ENCODE data around the gene SNCA.

The SNCA gene

GRCh38 chr4:89704651-89705395 is 132.1 kb downstream of the SNCA start:
- no peak overlapping the region for H3K4me3 ChIP-seq (ENCODE audit: low read length)
- no peak for DNase-seq (ENCODE audit: low read depth)
- TF ChIP-seq, protein P1, sequence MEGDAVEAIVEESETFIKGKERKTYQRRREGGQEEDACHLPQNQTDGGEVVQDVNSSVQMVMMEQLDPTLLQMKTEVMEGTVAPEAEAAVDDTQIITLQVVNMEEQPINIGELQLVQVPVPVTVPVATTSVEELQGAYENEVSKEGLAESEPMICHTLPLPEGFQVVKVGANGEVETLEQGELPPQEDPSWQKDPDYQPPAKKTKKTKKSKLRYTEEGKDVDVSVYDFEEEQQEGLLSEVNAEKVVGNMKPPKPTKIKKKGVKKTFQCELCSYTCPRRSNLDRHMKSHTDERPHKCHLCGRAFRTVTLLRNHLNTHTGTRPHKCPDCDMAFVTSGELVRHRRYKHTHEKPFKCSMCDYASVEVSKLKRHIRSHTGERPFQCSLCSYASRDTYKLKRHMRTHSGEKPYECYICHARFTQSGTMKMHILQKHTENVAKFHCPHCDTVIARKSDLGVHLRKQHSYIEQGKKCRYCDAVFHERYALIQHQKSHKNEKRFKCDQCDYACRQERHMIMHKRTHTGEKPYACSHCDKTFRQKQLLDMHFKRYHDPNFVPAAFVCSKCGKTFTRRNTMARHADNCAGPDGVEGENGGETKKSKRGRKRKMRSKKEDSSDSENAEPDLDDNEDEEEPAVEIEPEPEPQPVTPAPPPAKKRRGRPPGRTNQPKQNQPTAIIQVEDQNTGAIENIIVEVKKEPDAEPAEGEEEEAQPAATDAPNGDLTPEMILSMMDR (IDR thresholded peaks at IDR 0.05; ENCODE audit: insufficient read depth, low read depth, low read length, missing control alignments), result no peak

GRCh38 chr4:89703829-89704590 is 133.0 kb downstream of the SNCA start:
- TF ChIP-seq, protein P1 (IDR thresholded peaks at IDR 0.05; ENCODE audit: insufficient read depth, low read depth, low read length, missing control alignments), result no peak
- H3K4me3 ChIP-seq (ENCODE audit: low read length), result no peak overlapping the region
- DNase-seq (ENCODE audit: low read depth), result peak; percentile 22

GRCh38 chr4:89700766-89701423 is 136.1 kb downstream of the SNCA start:
- H3K4me3 ChIP-seq (ENCODE audit: low read length), result no peak overlapping the region
- TF ChIP-seq, protein P1 (IDR thresholded peaks at IDR 0.05; ENCODE audit: insufficient read depth, low read depth, low read length, missing control alignments), result no peak
- no peak for DNase-seq (ENCODE audit: low read depth)

GRCh38 chr4:89685690-89686089 is 151.3 kb downstream of the SNCA start:
- DNase-seq (ENCODE audit: low read depth), result no peak
- H3K4me3 ChIP-seq (ENCODE audit: low read length), result no peak overlapping the region
- TF ChIP-seq, protein P1 (IDR thresholded peaks at IDR 0.05; ENCODE audit: insufficient read depth, low read depth, low read length, missing control alignments), result no peak

- TF ChIP-seq, protein P1 (IDR thresholded peaks at IDR 0.05; ENCODE audit: insufficient read depth, low read depth, low read length, missing control alignments), result no peak
- no peak for DNase-seq (ENCODE audit: low read depth)
- H3K4me3 ChIP-seq (ENCODE audit: low read length), result no peak overlapping the region
These were observed 151.7 kb downstream of the SNCA start for GRCh38 chr4:89685277-89685676.

DNA sequence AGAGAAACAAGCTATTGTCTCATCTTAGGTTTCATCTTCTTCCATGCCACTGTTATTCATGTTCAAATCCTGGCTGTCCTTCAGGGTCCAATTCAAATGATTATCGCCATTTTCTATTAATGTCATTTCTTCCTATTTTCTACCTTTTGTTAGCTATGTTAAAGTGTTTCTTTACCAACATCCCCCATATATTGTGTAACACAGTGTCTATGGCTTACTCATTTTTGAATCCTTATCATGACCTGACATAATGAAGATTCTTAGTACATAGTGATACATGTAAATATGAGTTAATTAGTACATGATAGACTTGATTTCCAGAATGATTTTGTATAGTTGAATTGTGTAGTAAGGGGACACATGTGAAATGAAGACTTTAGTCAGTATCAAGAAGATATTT is 152.4 kb downstream of the SNCA start:
- DNase-seq (ENCODE audit: low read depth), result peak; percentile 52
- no peak overlapping the region for H3K4me3 ChIP-seq (ENCODE audit: low read length)
- TF ChIP-seq, protein P1 (IDR thresholded peaks at IDR 0.05; ENCODE audit: insufficient read depth, low read depth, low read length, missing control alignments), result no peak
